Gastroesophageal sphincter (tissue), 3 donors: ENCODE results near the gene STX2.

Experiments used
- EP300 ChIP-seq: sonication (generic); formaldehyde crosslinking; IDR thresholded peaks from one replicate; pipeline ENCODE4 v1.6.1; 2017; ENCODE audit warnings: antibody characterized with exemption, mild to moderate bottlenecking
- POLR2A ChIP-seq, 2 donors: fragments of 450-650 bp; IDR thresholded peaks; one replicate each; pipeline ENCODE4 v1.6.1; 2017; ENCODE audit warnings: antibody characterized with exemption in 2 of 2, mild to moderate bottlenecking in 2 of 2, moderate library complexity in 1 of 2
- POLR2AphosphoS5 ChIP-seq: sonication (generic); formaldehyde crosslinking; IDR thresholded peaks from one replicate; pipeline ENCODE4 v1.6.1; 2017; ENCODE audit warnings: antibody characterized with exemption
- TF ChIP-seq, protein P1 (sequence below), 4 experiments: fragments of 200-600 bp in 2 of 4; fragments of 450-650 bp in 2 of 4; sonication (generic) in 1 of 4; IDR thresholded peaks; one replicate each; pipeline ENCODE4 v1.5.1; 2017 to 2019; ENCODE audit warnings: antibody characterized with exemption in 4 of 4, mild to moderate bottlenecking in 2 of 4, moderate library complexity in 2 of 4

DNA sequence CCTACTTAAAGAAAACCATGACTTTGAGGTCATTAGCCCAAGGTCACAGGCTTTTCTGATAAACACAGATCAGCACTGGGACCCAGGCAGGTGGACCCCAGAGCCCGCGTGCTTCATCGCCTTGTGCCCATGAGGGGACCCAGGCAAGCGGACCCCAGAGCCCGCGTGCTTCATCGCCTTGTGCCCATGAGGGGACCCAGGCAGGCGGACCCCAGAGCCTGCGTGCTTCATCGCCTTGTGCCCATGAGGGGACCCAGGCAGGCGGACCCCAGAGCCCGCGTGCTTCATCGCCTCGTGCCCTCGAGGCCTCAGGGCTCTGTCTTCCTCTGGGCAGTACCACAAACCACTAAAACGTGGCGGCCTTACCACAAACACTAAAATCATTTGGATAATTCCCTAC lies 31.7 kb downstream of the STX2 start:
- TF ChIP-seq, protein P1, sequence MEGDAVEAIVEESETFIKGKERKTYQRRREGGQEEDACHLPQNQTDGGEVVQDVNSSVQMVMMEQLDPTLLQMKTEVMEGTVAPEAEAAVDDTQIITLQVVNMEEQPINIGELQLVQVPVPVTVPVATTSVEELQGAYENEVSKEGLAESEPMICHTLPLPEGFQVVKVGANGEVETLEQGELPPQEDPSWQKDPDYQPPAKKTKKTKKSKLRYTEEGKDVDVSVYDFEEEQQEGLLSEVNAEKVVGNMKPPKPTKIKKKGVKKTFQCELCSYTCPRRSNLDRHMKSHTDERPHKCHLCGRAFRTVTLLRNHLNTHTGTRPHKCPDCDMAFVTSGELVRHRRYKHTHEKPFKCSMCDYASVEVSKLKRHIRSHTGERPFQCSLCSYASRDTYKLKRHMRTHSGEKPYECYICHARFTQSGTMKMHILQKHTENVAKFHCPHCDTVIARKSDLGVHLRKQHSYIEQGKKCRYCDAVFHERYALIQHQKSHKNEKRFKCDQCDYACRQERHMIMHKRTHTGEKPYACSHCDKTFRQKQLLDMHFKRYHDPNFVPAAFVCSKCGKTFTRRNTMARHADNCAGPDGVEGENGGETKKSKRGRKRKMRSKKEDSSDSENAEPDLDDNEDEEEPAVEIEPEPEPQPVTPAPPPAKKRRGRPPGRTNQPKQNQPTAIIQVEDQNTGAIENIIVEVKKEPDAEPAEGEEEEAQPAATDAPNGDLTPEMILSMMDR (IDR thresholded peaks at IDR 0.05) = no peak
- no peak for TF ChIP-seq POLR2A (IDR thresholded peaks at IDR 0.05)
- TF ChIP-seq EP300 = no peak
- no peak for TF ChIP-seq POLR2AphosphoS5
